ENCODE data around the gene CCDC127. TPM values are rescaled to one million over a fixed set of nuclear protein-coding genes. Genes with fewer than 3 reads are reported as not detected.

CCDC127 gene
- total RNA-seq, 2 experiments from 2014 or later = 3.6 to 4.0 TPM

DNA sequence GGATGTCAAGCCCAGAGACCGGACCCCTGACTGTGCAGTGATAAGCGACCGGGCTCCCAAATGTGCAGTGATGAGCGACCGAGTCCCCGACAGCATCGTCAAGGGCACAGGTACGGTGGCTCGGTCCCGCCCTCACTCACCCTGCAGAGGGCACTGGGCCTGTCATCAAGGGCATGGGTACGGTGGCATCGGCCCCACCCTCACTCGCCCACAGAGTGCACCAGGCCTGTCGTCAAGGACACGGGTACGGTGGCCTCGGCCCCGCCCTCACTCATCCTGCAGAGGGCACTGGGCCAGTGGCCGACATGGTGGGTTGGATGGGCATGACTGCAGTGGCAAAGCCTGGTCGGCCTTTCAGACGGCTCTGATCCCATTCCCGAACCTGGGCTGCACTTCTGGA lies 36.4 kb downstream of the CCDC127 start:
- Mint-ChIP-seq H3K27me3 (ENCODE audit: low read depth) (peaks cover 3% of the 10 kb centered on the region), H3K27ac (no peak overlapping the region), H3K36me3 (ENCODE audit: low read depth) (no peaks in the 10 kb centered on the region), H3K9me3 (no peaks in the 10 kb centered on the region), H3K4me3 (no peak overlapping the region), H3K4me1 (ENCODE audit: low read depth) (no peaks in the 10 kb centered on the region)
- CTCF ChIA-PET = no interaction called here
- intact Hi-C loops (cut with micrococcal nuclease) = no loop called here
- DNase-seq = no peak

- Mint-ChIP-seq H3K27me3 (ENCODE audit: low read depth) (peaks cover 3% of the 10 kb centered on the region), H3K27ac (no peak overlapping the region), H3K9me3 (no peaks in the 10 kb centered on the region), H3K36me3 (ENCODE audit: low read depth) (no peaks in the 10 kb centered on the region), H3K4me1 (ENCODE audit: low read depth) (no peaks in the 10 kb centered on the region), H3K4me3 (no peak overlapping the region)
- DNase-seq = no peak
- CTCF ChIA-PET = no interaction called here
- intact Hi-C loops (cut with micrococcal nuclease) = no loop called here
Measured at GRCh38 chr5:181160-181559, 36.8 kb downstream of the CCDC127 start.

DNA sequence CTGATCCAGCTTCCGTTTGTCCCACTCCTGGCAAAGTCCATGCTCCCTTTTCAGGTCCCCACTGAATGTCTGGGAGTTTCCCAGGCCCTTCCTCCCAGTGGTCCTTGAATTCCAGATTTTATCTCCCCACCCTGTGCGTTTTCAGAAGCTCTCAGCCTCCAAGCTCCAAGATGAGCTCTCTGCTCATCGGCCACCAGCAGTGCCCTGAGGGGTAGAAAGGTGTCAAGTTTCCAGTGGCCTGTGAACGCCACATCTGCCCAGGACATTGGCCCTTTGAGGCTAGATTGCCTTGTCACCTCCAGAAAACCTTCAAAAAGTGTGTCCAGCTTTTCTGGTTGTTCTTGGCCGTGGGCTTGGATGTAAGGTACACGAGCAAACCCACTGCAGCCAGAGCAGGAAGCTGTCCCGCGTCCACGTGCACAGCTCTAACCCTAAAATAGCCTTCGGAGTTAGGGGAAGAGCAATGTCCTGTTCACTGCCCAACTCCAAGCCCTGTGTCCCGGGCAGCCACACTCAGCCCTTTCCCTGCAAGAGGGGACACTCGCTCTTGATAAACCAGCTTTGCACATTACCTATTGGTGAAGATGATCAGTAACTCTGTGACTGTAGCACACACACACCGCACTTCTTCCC lies 37.6 kb downstream of the CCDC127 start:
- Mint-ChIP-seq H3K27me3 (ENCODE audit: low read depth) (peaks cover 3% of the 10 kb centered on the region), H3K4me3 (no peak overlapping the region), H3K4me1 (ENCODE audit: low read depth) (no peaks in the 10 kb centered on the region), H3K36me3 (ENCODE audit: low read depth) (no peaks in the 10 kb centered on the region), H3K9me3 (no peaks in the 10 kb centered on the region), H3K27ac (no peak overlapping the region)
- CTCF ChIA-PET = no interaction called here
- no peak for DNase-seq
- intact Hi-C loops (cut with micrococcal nuclease) = no loop called here

DNA sequence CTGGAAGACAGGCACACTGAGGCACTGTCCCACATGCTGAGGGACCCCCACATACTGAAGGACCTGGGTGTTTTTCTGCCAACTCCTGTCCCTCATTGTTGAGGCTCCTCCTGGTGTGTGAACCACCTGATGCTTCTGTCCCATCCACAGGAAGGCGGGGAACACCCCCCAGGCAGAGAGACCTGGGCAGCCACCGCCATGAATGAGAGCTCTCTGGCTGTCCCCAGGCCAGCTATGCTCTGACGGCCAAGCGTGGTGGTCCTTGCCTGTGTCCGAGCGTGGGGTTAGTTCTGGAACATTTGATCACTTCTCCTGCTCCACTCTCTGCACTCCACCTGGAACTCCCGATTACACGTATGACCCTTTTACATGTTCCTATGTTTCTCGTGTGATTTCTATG lies 38.6 kb downstream of the CCDC127 start:
- Mint-ChIP-seq H3K9me3 (no peaks in the 10 kb centered on the region), H3K4me3 (no peak overlapping the region), H3K36me3 (ENCODE audit: low read depth) (no peaks in the 10 kb centered on the region), H3K4me1 (ENCODE audit: low read depth) (no peaks in the 10 kb centered on the region), H3K27ac (no peak overlapping the region), H3K27me3 (ENCODE audit: low read depth) (peaks cover 3% of the 10 kb centered on the region)
- DNase-seq = no peak
- CTCF ChIA-PET = no interaction called here
- intact Hi-C loops (cut with micrococcal nuclease) = no loop called here

- Mint-ChIP-seq H3K27me3 (ENCODE audit: low read depth) (peaks cover 3% of the 10 kb centered on the region), H3K27ac (no peak overlapping the region), H3K36me3 (ENCODE audit: low read depth) (no peaks in the 10 kb centered on the region), H3K4me1 (ENCODE audit: low read depth) (no peaks in the 10 kb centered on the region), H3K9me3 (no peaks in the 10 kb centered on the region), H3K4me3 (no peak overlapping the region)
- intact Hi-C loops (cut with micrococcal nuclease) = no loop called here
- CTCF ChIA-PET = no interaction called here
- DNase-seq = no peak
Measured at GRCh38 chr5:178110-178509, 39.8 kb downstream of the CCDC127 start.

- H3K27ac Mint-ChIP-seq = no peak overlapping the region
- intact Hi-C loops (cut with micrococcal nuclease) = no loop called here
- H3K4me1 Mint-ChIP-seq (ENCODE audit: low read depth) = no peaks in the 10 kb centered on the region
- no peak overlapping the region for H3K4me3 Mint-ChIP-seq
- H3K27me3 Mint-ChIP-seq (ENCODE audit: low read depth) = peaks cover 3% of the 10 kb centered on the region
- CTCF ChIA-PET = no interaction called here
- no peaks in the 10 kb centered on the region for H3K36me3 Mint-ChIP-seq (ENCODE audit: low read depth)
- no peaks in the 10 kb centered on the region for H3K9me3 Mint-ChIP-seq
- no peak for DNase-seq
Measured at GRCh38 chr5:176296-176823, 41.6 kb downstream of the CCDC127 start.

DNA sequence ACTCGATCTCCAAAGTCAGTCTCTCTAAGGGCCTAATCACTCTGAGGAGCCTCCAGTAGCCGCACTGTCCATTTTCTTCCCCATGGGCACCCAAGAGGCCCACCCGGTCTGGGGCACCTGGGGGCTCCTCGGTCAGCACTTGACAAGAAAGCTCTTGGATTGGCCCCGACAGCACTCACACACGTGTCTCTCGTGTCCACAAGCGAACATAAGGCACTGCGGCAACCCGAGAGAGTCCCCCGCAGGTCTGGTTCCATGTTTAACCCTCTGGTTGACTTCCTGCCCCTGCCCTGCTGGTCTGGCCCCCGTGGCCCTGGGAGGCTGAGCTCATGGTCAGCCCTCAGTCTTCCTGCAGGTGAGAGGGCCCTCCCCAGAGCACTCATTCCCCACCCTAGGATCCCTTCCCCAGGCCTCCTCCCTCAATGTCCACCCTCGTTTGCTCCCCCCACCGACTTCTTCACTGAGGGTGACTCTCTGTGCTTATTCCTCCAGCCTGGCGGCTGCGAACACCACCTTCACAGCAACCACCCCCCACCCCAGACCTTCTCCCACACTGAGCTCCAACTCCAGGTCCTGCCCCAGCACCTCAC lies 43.0 kb downstream of the CCDC127 start:
- Mint-ChIP-seq H3K9me3 (no peaks in the 10 kb centered on the region), H3K27me3 (ENCODE audit: low read depth) (peaks cover 3% of the 10 kb centered on the region), H3K4me1 (ENCODE audit: low read depth) (no peaks in the 10 kb centered on the region), H3K4me3 (no peak overlapping the region), H3K27ac (no peak overlapping the region), H3K36me3 (ENCODE audit: low read depth) (no peaks in the 10 kb centered on the region)
- CTCF ChIA-PET = interaction anchor here (0.8 kb wide), 1 partner anchor 31 kb away, joined by 3 read pairs; no protein-coding TSS in a partner anchor
- DNase-seq = no peak
- intact Hi-C loops (cut with micrococcal nuclease) = no loop called here

GRCh38 chr5:174291-174600 lies 43.7 kb downstream of the CCDC127 start:
- no peaks in the 10 kb centered on the region for H3K36me3 Mint-ChIP-seq (ENCODE audit: low read depth)
- no peak for DNase-seq
- no peak overlapping the region for H3K4me3 Mint-ChIP-seq
- no peaks in the 10 kb centered on the region for H3K9me3 Mint-ChIP-seq
- intact Hi-C loops (cut with micrococcal nuclease) = no loop called here
- no peaks in the 10 kb centered on the region for H3K4me1 Mint-ChIP-seq (ENCODE audit: low read depth)
- CTCF ChIA-PET = no interaction called here
- H3K27ac Mint-ChIP-seq = no peak overlapping the region
- H3K27me3 Mint-ChIP-seq (ENCODE audit: low read depth) = no peaks in the 10 kb centered on the region

DNA sequence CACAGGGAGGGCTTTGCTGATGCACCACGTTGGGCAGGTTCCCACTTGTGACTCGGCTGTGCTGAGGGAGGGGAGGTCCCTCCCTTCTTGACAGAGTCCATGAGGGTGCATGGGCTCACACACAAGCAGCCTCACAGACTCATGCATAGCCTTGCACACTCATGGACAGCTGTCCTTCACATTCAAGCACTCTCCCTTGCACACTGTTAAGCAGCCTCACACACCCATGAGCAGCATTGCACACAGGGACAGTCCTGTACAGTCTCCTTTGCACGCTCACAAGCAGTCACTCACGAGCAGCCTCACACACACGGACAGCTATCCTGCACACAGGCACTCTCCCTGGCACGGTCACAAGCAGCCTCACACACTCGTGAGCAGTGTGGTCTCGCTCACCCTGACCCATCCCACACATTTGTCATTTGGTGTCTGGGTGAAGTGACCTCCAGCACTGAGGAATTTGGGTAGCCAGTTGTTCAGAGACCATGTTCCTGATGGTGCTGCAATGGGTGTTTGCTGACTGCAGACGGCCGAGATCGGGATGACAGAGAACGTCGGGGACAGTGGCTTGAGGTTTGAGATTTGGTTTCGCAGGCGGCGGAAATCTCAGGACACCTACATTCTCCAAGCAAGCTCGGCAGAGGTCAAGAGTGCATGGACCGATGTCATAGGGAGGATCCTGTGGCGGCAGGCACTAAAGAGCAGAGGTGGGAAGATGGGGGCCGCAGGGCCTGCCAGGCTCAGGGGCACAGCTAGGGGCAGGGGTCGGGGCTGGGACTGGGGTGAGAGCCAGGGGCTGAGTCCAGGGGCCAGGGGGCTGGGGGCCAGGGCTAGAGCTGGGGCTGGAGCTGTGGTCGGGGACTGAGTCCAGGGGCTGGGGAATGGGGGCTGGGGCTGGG lies 44.3 kb downstream of the CCDC127 start:
- intact Hi-C loops (cut with micrococcal nuclease) = no loop called here
- no peak for DNase-seq

GRCh38 chr5:172841-173251 lies 45.1 kb downstream of the CCDC127 start:
- Mint-ChIP-seq H3K4me3 (no peak overlapping the region), H3K27ac (no peak overlapping the region), H3K36me3 (ENCODE audit: low read depth) (no peaks in the 10 kb centered on the region), H3K9me3 (no peaks in the 10 kb centered on the region), H3K27me3 (ENCODE audit: low read depth) (no peaks in the 10 kb centered on the region), H3K4me1 (ENCODE audit: low read depth) (no peaks in the 10 kb centered on the region)
- CTCF ChIA-PET = no interaction called here
- DNase-seq = no peak
- intact Hi-C loops (cut with micrococcal nuclease) = no loop called here

More for the DNA sequence above, 44.3 kb downstream of the CCDC127 start:
- H3K9me3 Mint-ChIP-seq = no peaks in the 10 kb centered on the region
- no peak overlapping the region for H3K27ac Mint-ChIP-seq
- H3K4me3 Mint-ChIP-seq = no peak overlapping the region
- H3K4me1 Mint-ChIP-seq (ENCODE audit: low read depth) = no peaks in the 10 kb centered on the region
- CTCF ChIA-PET = no interaction called here
- H3K27me3 Mint-ChIP-seq (ENCODE audit: low read depth) = no peaks in the 10 kb centered on the region
- H3K36me3 Mint-ChIP-seq (ENCODE audit: low read depth) = no peaks in the 10 kb centered on the region

- H3K4me1 Mint-ChIP-seq (ENCODE audit: low read depth) = no peaks in the 10 kb centered on the region
- intact Hi-C loops (cut with micrococcal nuclease) = no loop called here
- H3K4me3 Mint-ChIP-seq = no peak overlapping the region
- H3K27ac Mint-ChIP-seq = no peak overlapping the region
- H3K9me3 Mint-ChIP-seq = no peaks in the 10 kb centered on the region
- CTCF ChIA-PET = no interaction called here
- H3K36me3 Mint-ChIP-seq (ENCODE audit: low read depth) = no peaks in the 10 kb centered on the region
- no peaks in the 10 kb centered on the region for H3K27me3 Mint-ChIP-seq (ENCODE audit: low read depth)
- DNase-seq = no peak
Measured at GRCh38 chr5:172421-172820, 45.5 kb downstream of the CCDC127 start.

DNA sequence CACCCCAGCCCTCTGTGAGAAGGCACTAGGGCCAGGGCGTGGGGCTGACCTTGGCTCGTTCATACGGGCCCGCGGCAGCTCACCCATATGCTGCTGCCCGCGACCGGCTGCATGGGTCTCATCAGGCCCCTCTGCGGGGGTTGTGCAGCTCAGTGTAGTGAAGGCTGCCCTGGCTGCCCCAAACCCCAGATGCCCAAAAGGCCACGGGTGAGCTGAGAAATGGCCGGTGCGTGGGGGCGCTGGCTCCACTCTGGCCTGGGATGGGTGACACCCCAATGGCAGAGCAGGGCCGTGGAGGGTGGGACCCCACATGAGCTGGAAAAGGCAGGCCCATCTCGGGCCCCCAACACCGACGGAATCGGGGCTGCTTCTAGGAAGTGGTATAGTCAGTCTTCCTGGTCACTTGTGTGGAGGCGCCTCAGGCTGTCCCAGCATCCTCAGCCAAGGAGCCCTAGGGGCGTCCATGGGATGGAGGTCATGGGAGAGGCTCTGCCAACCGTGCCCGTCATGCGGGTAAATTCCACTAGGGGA lies 46.1 kb downstream of the CCDC127 start:
- H3K27me3 Mint-ChIP-seq (ENCODE audit: low read depth) = no peaks in the 10 kb centered on the region
- CTCF ChIA-PET = no interaction called here

More for the DNA sequence above, 46.1 kb downstream of the CCDC127 start:
- Mint-ChIP-seq H3K9me3 (no peaks in the 10 kb centered on the region), H3K4me1 (ENCODE audit: low read depth) (no peaks in the 10 kb centered on the region), H3K27ac (no peak overlapping the region), H3K4me3 (no peak overlapping the region), H3K36me3 (ENCODE audit: low read depth) (no peaks in the 10 kb centered on the region)
- intact Hi-C loops (cut with micrococcal nuclease) = no loop called here
- no peak for DNase-seq
